Caco-2 (cell line): Measurements from ENCODE around the gene ATP9A. TPM values are rescaled to one million over a fixed set of nuclear protein-coding genes. Genes with fewer than 3 reads are reported as not detected.

ENCODE experiments used
- BruUV-seq: library from RNA; stranded (reverse); fragments of 400-500 nt; replicated peaks from 2 replicates; lab custom pipeline; 2021; lab: Mats Ljungman, UMichigan
- CTCF ChIA-PET: fragments of 300-600 bp; sonication (Branson Sonifier 250); formaldehyde crosslinking; loops from one replicate; lab custom pipeline; 2022; ENCODE audit warnings: antibody characterized with exemption; lab: Charles Lee
- POLR2A ChIA-PET: fragments of 300-600 bp; sonication (Branson Sonifier 250); formaldehyde crosslinking; loops from one replicate; lab custom pipeline; 2022; ENCODE audit warnings: antibody characterized with exemption; lab: Charles Lee
- DNase-seq, 2 experiments: peaks; one replicate each; pipeline versions ENCODE4 v3.0.0 to v3.0.0-alpha.2; 2020 to 2022
- H3K27me3 ChIP-seq: replicated peaks from 2 replicates; pipeline ENCODE4 v1.6.0; 2011; ENCODE audit warnings: low read length; ENCODE audit not compliant: control insufficient read depth, insufficient read depth
- H3K36me3 ChIP-seq: 2 replicates; pipeline ENCODE4 v1.5.1; 2011; ENCODE audit warnings: low read length; ENCODE audit not compliant: control insufficient read depth, insufficient read depth
- H3K4me1 ChIP-seq: fragments of 250-450 bp; sonication (Bioruptor Pico); 2 replicates; pipeline ENCODE4 v1.5.1; 2020; ENCODE audit warnings: mild to moderate bottlenecking
- H3K4me3 ChIP-seq: 2 replicates; pipeline ENCODE4 v1.5.1; 2011; ENCODE audit warnings: low read depth, mild to moderate bottlenecking, control low read depth, low read length
- H3K9me3 ChIP-seq: fragments of 250-450 bp; sonication (Bioruptor Pico); 2 replicates; pipeline ENCODE4 v1.5.1; 2020; ENCODE audit warnings: mild to moderate bottlenecking, moderate library complexity
- H3K27ac Mint-ChIP-seq: one replicate; pipeline ENCODE4 v1.8.0; 2022; ENCODE audit warnings: mixed read lengths; ENCODE audit not compliant: unreplicated experiment
- H3K27me3 Mint-ChIP-seq: one replicate; pipeline ENCODE4 v1.8.0; 2022; ENCODE audit warnings: mixed read lengths; ENCODE audit not compliant: insufficient read depth, unreplicated experiment
- H3K36me3 Mint-ChIP-seq: one replicate; pipeline ENCODE4 v1.8.0; 2022; ENCODE audit warnings: mild to moderate bottlenecking, mixed read lengths; ENCODE audit not compliant: insufficient read depth, unreplicated experiment
- H3K4me1 Mint-ChIP-seq: one replicate; pipeline ENCODE4 v1.8.0; 2022; ENCODE audit warnings: low read depth, mixed read lengths; ENCODE audit not compliant: unreplicated experiment
- H3K4me3 Mint-ChIP-seq: one replicate; pipeline ENCODE4 v1.8.0; 2022; ENCODE audit warnings: mild to moderate bottlenecking, moderate library complexity, mixed read lengths; ENCODE audit not compliant: unreplicated experiment
- H3K9me3 Mint-ChIP-seq: one replicate; pipeline ENCODE4 v1.8.0; 2022; ENCODE audit warnings: mixed read lengths; ENCODE audit not compliant: unreplicated experiment
- CTCF ChIP-seq, 2 experiments: fragments of 200-600 bp in 1 of 2; IDR thresholded peaks; 1 replicate in 1 of 2; 2 replicates in 1 of 2; pipeline versions ENCODE4 v1.5.1 to v1.8.0; 2011 to 2022; ENCODE audit warnings: antibody characterized with exemption in 1 of 2, control low read depth in 1 of 2, inconsistent platforms in 1 of 2, low read depth in 1 of 2, low read length in 1 of 2, mild to moderate bottlenecking in 1 of 2, moderate library complexity in 1 of 2; ENCODE audit not compliant: insufficient read depth in 1 of 2, severe bottlenecking in 1 of 2, unreplicated experiment in 1 of 2
- intact Hi-C: fragments of 100-400 bp; cut with micrococcal nuclease; formaldehyde crosslinking; loops from one replicate; pipeline ENCODE4 v1.10.0; 2022; ENCODE audit not compliant: unreplicated experiment
- total RNA-seq: library from RNA; stranded (reverse); gene quantifications from 2 replicates; pipeline ENCODE4 v1.2.3, GENCODE V29; 2022

The ATP9A gene
- total RNA-seq, 1 experiment from 2014 or later, result 102 TPM

- H3K4me1 Mint-ChIP-seq, result peaks cover 33% of the 10 kb centered on the region
- DNase-seq, result no peak
- Histone ChIP-seq H3K36me3 (no peaks in the 10 kb centered on the region), H3K4me3 (no peak overlapping the region), H3K9me3 (no peaks in the 10 kb centered on the region), H3K4me1 (peaks cover 21% of the 10 kb centered on the region), H3K27me3 (no peaks in the 10 kb centered on the region)
- H3K36me3 Mint-ChIP-seq, result no peaks in the 10 kb centered on the region
- TF ChIP-seq CTCF (IDR thresholded peaks at IDR 0.05; ENCODE audit: insufficient read depth in 1 of 2, low read depth in 1 of 2, low read length in 1 of 2, severe bottlenecking in 1 of 2, unreplicated experiment in 1 of 2), result no peak
- H3K9me3 Mint-ChIP-seq, result no peaks in the 10 kb centered on the region
- no TSS peak for BruUV-seq
- H3K27me3 Mint-ChIP-seq, result no peaks in the 10 kb centered on the region
- POLR2A ChIA-PET, result no interaction called here
- CTCF ChIA-PET, result interaction anchor here (0.7 to 0.9 kb wide), 2 partner anchors 22 to 87 kb away, joined by 3 to 10 read pairs; no protein-coding TSS in a partner anchor
- no peak overlapping the region for H3K4me3 Mint-ChIP-seq
- intact Hi-C loops, result no loop called here
- H3K27ac Mint-ChIP-seq, result peak overlapping the region; percentile 1
Measured at GRCh38 chr20:51815383-51816076, 47.3 kb upstream of the ATP9A start.

GRCh38 chr20:51812861-51813260, 44.7 kb upstream of the ATP9A start:
- Histone ChIP-seq H3K36me3 (no peaks in the 10 kb centered on the region), H3K4me3 (no peak overlapping the region), H3K27me3 (no peaks in the 10 kb centered on the region), H3K4me1 (peaks cover 34% of the 10 kb centered on the region), H3K9me3 (no peaks in the 10 kb centered on the region)
- no TSS peak for BruUV-seq
- ChIA-PET CTCF (interaction anchor here (0.8 kb wide), 1 partner anchor 248 kb away, joined by 3 read pairs; no protein-coding TSS in a partner anchor), POLR2A (no interaction called here)
- Mint-ChIP-seq H3K4me1 (peaks cover 33% of the 10 kb centered on the region), H3K9me3 (no peaks in the 10 kb centered on the region), H3K27me3 (no peaks in the 10 kb centered on the region), H3K36me3 (no peaks in the 10 kb centered on the region), H3K27ac (no peak overlapping the region), H3K4me3 (no peak overlapping the region)
- no peak for TF ChIP-seq CTCF (IDR thresholded peaks at IDR 0.05; ENCODE audit: insufficient read depth in 1 of 2, low read depth in 1 of 2, low read length in 1 of 2, severe bottlenecking in 1 of 2, unreplicated experiment in 1 of 2)
- intact Hi-C loops, result loop anchor here (2.0 kb wide), 1 partner anchor 26 kb away; no protein-coding TSS in a partner anchor
- no peak for DNase-seq

DNA sequence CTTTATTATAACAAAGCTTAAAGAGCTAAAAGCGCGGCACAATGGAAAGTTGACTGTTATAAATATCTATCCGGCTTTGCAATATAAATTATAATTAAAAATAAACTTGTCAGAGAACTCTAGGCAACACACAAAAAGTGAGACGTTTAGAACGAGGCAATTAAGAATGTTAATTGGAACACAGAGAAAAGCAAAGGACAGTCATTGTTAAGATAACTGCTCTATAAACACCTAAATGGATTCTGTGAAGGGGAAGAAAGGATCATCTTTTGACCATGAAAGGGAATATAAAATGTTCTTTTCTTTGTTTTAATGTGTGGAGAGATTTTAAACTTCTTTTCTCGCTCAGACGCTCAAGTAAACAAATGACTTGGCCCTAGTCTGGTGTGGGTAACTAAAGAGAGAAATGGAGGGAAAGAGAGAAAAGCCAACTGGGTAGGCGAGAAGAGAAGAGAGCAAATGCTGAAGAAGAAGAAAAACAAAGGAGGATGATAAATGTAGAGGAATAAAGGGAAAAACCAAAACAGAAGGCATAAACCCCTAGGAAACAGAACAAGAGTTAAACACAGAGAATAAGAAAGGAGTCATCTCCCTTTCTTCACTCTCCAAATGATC, 43.4 kb upstream of the ATP9A start:
- Histone ChIP-seq H3K4me1 (peaks cover 36% of the 10 kb centered on the region), H3K27me3 (no peaks in the 10 kb centered on the region), H3K4me3 (no peak overlapping the region), H3K9me3 (no peaks in the 10 kb centered on the region), H3K36me3 (no peaks in the 10 kb centered on the region)
- TF ChIP-seq CTCF (IDR thresholded peaks at IDR 0.05; ENCODE audit: insufficient read depth in 1 of 2, low read depth in 1 of 2, low read length in 1 of 2, severe bottlenecking in 1 of 2, unreplicated experiment in 1 of 2), result no peak
- intact Hi-C loops, result loop anchor here (2.0 kb wide), 2 partner anchors 27 to 61 kb away; no protein-coding TSS in a partner anchor
- peak overlapping the region; percentile 0 for H3K27ac Mint-ChIP-seq
- H3K9me3 Mint-ChIP-seq, result no peaks in the 10 kb centered on the region
- DNase-seq, result no peak
- H3K36me3 Mint-ChIP-seq, result no peaks in the 10 kb centered on the region
- H3K4me3 Mint-ChIP-seq, result no peak overlapping the region
- peaks cover 33% of the 10 kb centered on the region for H3K4me1 Mint-ChIP-seq
- H3K27me3 Mint-ChIP-seq, result no peaks in the 10 kb centered on the region
- BruUV-seq, result no TSS peak
- CTCF ChIA-PET, result interaction anchor here (1.0 kb wide), 1 partner anchor 11 kb away, joined by 5 read pairs; no protein-coding TSS in a partner anchor
- POLR2A ChIA-PET, result no interaction called here
